Stimulated activated CD4-positive, alpha-beta T cell treated with anti-CD3 and anti-CD28 coated beads, TNF-alpha, amount 100 ng/mL, for 4 hours (primary cell): ENCODE measurements around the gene TBC1D8.
"Not testable (repeated sequence)": the region's sequence is repeated elsewhere in the genome, so short reads cannot be mapped to it uniquely, and the experiment has no call there.

ENCODE experiments used
- DNase-seq, 3 experiments: peaks; one replicate each; pipeline ENCODE4 v3.0.0-alpha.2; 2020; ENCODE audit warnings: low read depth in 3 of 3

Gene TBC1D8

GRCh38 chr2:101151146-101151858 is at the start of gene TBC1D8:
Gene TBC1D8, minus strand, starts transcription at chr2:101151382. Its CDS starts 129 bp downstream, at chr2:101151253.
- peak; percentile 43 to 60 (median 55) for DNase-seq

GRCh38 chr2:101200676-101201075 is 49.5 kb upstream of the TBC1D8 start:
- no peak for DNase-seq

- DNase-seq: no peak
These were observed 48.1 kb upstream of the TBC1D8 start for GRCh38 chr2:101199251-101199791.

GRCh38 chr2:101197814-101198213 is 46.6 kb upstream of the TBC1D8 start:
- no peak for DNase-seq

- no peak for DNase-seq
These were observed 46.1 kb upstream of the TBC1D8 start for GRCh38 chr2:101197215-101197745.

- DNase-seq: no peak
These were observed 44.9 kb upstream of the TBC1D8 start for GRCh38 chr2:101195871-101196661.

GRCh38 chr2:101193033-101193626 is 41.9 kb upstream of the TBC1D8 start:
- no peak for DNase-seq

GRCh38 chr2:101190747-101191516 is 39.8 kb upstream of the TBC1D8 start:
- DNase-seq: no peak

- no peak for DNase-seq
These were observed 37.7 kb upstream of the TBC1D8 start for GRCh38 chr2:101188683-101189405.

- DNase-seq: no peak
These were observed 35.9 kb upstream of the TBC1D8 start for GRCh38 chr2:101187131-101187530.

GRCh38 chr2:101185656-101186055 is 34.5 kb upstream of the TBC1D8 start:
- no peak for DNase-seq

GRCh38 chr2:101185085-101185484 is 33.9 kb upstream of the TBC1D8 start:
- no peak for DNase-seq

- DNase-seq: no peak
These were observed 28.8 kb upstream of the TBC1D8 start for GRCh38 chr2:101179982-101180381.

- no peak for DNase-seq
These were observed 25.6 kb upstream of the TBC1D8 start for GRCh38 chr2:101176803-101177202.

- no peak for DNase-seq
These were observed 24.8 kb upstream of the TBC1D8 start for GRCh38 chr2:101175991-101176390.

- peak in 1 of 3 experiments; percentile 4 for DNase-seq
These were observed 22.6 kb upstream of the TBC1D8 start for GRCh38 chr2:101173707-101174295.

GRCh38 chr2:101169822-101170221 is 18.6 kb upstream of the TBC1D8 start:
- not testable (repeated sequence) for DNase-seq

- no peak for DNase-seq
These were observed 17.5 kb upstream of the TBC1D8 start for GRCh38 chr2:101168706-101169105.

GRCh38 chr2:101167532-101167931 is 16.4 kb upstream of the TBC1D8 start:
- DNase-seq: not testable (repeated sequence)

- no peak for DNase-seq
These were observed 12.8 kb upstream of the TBC1D8 start for GRCh38 chr2:101164021-101164420.
